Stimulated activated CD8-positive, alpha-beta memory T cell treated with anti-CD3 and anti-CD28 coated beads, Interleukin-2, amount 100 ng/mL, for 1 hour (primary cell): Measurements from ENCODE around the gene C2orf68.
"Not testable (repeated sequence)": the region's sequence is repeated elsewhere in the genome, so short reads cannot be mapped to it uniquely, and the experiment has no call there.

Experiments used
- DNase-seq, 2 donors: peaks; one replicate each; pipeline ENCODE4 v3.0.0-alpha.2; 2020; ENCODE audit warnings: low read depth in 2 of 2

C2orf68 gene

DNA sequence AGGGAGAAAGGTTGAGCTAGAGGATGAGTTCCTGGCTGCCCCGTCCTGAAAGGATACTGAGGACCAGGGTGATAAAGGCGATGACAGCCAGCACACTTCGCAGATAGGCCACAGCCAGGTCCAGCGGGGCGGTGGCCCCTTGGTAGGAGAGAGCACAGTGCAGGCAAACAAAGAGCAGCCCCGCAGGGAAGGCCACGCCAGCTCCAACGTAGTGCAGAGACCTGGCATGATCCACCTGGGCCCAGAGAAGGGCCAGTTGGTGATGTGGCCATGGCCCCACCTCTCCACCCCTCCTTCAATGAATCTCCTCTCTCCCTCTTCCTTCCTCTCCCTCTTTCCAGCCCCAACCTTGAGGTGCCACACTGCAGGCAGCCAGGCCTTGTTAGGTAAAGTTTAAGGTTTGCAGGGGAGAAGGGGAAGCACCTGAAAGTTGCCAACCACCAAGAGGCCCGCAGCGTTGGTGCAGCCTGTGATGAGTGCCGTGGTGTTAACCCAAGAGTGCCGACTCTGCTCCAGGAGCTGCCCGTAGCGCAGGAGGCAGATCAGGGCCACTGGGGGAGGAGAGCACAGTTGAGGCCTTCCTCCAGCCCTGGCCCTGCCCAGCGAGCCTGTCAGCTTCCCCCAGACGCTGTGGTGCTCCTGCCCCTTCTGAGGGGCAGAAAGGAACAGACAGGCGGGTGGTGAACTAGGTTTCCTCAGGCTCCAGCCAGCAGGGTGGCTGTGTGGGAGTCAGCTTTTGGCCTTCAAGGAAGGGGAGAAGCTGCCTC lies 12.2 kb downstream of the C2orf68 start:
- no peak for DNase-seq

DNA sequence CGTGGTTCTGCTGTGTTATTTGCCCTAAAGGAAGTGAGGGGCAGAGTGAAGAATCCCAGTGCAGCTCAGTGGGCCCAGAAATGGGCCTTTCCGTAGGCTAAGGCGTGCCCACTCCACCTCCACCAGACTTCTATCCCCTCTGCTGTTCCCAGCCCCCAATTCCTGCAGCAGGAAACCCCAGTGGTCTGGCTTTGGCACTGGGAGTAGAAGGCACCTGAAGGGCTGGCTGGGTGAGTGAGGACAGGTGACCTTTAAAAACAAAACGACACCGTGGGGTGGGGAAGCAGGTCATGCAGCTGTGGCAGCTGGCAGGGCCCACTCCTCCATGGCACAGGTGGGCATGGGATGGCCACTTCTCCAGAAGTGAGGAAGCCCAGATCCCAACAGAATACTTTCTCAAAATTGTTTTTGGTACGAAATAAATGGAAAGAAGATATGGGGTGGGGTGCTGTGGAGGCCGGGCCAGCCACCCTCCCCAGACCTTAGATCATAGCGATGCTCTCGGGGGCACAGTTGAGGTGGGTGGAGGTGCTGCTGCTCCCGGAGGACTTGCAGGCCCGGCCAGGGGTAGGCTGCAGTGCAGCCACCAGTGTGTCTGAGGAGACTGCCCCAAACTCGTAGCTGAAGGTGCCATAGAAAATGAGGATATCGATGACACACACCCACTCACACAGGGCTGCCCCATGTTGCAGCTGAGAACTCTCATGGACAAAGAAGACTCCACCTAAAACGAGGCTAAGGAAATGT lies 13.1 kb downstream of the C2orf68 start:
- no peak for DNase-seq

DNA sequence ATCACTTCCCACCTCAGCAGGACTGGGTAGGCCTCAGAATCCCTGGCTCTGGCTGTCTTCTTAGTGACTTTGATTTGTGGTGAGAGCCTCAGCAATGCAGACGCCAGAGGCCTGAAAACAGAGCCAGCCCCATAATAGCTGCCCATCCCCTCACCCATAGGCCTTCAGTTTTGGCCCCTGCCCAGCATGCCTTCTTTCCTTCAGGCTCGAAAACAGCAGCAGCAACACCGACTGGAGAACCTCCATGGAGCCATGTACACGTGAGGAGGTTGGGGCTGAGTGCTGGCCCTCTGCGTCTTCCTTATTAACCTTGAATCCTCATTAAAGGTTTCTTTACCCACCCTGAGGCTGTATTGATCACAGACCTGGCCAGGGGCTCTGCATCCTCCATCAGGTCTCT lies 14.6 kb downstream of the C2orf68 start:
- no peak for DNase-seq

DNA sequence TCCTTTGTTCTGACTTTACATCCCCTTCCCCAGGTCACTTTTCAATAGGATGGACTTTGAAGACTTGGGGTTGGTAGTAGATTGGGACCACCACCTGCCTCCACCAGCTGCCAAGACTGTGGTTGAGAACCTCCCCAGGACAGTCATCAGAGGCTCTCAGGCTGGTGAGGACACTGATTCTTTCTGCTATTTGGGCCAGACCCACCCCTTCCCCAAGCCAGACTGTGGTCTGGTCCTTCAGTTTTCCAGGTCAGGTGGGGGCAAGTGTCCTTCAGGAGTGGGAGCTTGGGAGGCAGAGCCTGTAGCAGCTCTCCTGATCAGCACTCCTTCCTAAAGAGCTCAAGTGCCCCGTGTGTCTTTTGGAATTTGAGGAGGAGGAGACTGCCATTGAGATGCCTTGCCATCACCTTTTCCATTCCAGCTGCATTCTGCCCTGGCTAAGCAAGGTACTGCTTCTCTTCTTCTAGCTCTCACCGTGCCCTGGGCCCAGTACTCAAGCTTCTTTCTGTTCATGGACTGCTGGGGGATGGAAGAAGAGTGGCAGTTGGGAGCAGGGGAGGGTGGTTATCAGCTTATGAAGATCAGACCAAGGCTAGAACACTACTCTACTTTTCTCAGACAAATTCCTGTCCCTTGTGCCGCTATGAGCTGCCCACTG lies 15.3 kb downstream of the C2orf68 start:
- DNase-seq = no peak

DNA sequence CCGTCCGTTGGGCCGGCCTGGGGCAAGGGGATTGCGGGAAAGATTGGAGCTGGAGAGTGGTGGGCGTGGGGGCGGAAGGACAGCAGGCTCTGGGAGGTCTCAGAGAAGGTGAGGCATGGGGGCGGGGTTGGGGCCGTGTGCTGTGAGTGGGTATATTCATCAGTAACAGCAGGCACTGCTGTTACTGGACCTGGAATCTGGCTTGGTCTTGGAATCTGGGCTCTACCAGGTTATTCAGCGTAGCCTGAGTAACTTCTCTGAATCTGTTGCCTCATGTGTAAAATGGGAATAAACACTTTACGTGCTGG lies 15.9 kb downstream of the C2orf68 start:
- DNase-seq = no peak

DNA sequence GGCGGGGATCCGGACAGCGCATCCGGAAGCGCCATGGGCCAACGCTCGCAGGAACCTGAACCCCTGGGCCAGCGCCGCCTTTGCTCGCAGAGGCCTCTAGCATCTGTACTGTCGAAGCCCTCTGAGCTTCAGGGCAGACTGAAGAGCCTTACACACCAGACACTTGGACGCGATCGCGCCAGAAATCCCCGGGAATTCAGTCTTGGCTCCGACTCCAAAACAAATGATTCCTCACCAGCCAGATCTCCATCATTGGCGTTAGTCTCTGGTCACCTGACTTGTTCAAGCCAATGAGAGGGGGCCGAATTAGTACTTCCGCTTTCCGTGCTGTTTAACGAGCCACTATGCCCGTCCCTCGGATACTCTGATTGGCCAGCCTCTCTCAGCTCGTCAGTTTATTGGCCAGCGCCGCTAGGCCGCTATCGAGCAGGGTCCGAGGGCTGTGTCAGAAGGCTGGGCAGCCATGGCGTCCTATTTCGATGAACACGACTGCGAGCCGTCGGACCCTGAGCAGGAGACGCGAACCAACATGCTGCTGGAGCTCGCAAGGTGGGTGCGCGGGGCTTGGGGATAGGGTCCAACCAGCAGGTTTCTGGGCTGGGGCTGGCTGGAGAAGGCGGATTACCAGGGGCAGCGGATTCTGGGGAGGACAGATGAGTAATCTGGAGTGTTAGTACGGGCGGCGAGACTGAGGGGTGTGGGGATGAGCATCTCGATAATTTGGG lies 16.4 kb downstream of the C2orf68 start, which contains the start of gene RNF181:
RNF181 (plus strand) TSS at position 445 of the 725 bp plus-strand sequence; CDS start at position 464, 19 bp downstream.
- DNase-seq = peak; percentile 76 to 81

DNA sequence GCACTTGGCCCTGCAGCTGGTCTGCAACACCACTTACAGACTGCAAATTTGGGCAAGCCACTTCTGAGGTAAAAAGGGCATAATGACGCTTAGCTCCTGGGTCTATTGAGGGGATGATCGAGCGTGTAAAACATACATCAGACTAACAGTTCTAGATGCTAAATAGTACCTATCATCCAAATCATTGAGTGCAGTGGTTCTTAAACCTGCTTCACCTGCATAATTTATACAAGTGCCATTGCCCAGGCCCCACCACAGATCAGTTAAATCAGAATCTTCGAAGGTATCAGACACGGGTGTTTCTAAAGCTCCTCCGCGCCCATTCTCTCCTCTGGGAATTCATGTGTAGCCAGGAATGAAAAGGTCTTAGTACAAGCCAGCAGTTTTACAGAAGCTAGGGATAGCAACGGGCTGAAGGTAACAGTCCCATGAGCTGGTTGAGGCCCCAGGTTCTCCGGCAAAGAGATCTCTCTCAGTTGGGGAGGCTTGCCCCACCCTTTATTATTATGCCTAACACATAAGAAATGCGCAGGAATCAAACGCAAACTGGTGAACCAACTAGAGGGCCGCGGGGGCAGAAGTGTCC lies 17.1 kb downstream of the C2orf68 start:
- no peak for DNase-seq

DNA sequence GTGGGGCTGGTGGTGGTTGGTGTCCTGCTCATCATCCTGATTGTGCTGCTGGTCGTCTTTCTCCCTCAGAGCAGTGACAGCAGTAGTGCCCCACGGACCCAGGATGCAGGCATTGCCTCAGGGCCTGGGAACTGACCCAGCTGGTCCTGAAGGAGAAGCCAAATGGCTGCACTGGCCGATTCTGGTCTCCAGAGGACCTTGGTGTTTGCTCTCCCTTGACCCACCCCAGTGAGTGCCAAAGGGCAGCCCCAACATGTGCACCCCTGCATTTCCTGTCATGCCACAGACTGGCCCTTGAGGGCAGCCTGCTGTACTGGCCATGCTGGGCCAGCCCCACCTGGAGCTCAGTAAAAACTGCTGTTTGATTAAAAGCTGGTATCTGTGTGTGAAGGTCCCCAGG lies 18.8 kb downstream of the C2orf68 start:
- DNase-seq = no peak

DNA sequence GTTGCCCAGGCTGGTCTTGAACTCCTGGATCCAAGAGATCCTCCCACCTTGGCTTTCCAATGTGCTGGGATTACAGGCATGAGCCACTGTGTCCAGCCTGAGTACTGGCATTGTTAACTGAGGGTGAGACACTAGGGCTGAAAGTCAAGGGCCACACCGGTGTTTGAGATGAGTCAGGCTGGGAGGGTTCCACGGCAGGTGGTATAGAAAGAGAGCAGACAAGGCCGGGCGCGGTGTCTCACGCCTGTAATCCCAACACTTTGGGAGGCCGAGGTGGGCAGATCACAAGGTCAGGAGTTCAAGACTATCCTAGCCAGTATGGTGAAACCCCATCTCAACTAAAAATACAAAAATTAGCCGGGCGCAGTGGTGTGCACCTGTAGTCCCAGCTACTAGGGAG lies 19.6 kb downstream of the C2orf68 start:
- not testable (repeated sequence) for DNase-seq

DNA sequence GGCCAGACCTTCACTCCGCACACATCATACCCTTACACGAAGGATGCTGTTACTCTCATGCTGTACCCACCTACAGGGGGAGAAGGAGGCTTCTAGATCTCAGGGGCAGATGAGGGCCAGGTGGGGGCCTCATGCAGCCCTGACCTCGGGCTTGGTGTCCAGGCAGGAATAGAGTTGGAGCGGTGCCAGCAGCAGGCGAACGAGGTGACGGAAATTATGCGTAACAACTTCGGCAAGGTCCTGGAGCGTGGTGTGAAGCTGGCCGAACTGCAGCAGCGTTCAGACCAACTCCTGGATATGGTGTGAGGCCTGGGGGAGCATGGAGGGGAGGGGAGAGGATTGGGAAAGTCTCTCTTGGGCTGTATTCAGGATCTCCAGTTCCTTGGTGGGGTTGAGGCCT lies 20.3 kb downstream of the C2orf68 start:
- no peak for DNase-seq

DNA sequence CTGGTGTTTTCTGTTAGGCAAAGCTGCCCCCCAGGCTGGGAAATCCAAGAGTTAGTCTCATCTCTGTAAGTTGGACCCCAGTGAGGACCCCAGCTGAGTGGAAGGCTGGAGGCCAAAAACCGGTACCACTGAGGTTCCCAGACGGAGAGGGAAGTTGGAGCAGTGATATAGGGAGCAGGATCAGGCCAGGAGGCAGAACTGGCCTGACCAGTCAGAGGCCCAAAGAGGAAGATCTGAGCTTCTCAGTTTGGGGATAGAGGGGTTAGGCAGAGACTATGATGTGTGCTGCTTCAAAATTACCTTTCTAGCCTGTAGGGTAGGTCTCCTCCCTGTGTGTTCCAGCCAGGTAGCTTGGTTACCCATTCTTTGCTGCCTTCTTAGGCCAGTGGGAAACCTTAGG lies 20.9 kb downstream of the C2orf68 start:
- no peak for DNase-seq

DNA sequence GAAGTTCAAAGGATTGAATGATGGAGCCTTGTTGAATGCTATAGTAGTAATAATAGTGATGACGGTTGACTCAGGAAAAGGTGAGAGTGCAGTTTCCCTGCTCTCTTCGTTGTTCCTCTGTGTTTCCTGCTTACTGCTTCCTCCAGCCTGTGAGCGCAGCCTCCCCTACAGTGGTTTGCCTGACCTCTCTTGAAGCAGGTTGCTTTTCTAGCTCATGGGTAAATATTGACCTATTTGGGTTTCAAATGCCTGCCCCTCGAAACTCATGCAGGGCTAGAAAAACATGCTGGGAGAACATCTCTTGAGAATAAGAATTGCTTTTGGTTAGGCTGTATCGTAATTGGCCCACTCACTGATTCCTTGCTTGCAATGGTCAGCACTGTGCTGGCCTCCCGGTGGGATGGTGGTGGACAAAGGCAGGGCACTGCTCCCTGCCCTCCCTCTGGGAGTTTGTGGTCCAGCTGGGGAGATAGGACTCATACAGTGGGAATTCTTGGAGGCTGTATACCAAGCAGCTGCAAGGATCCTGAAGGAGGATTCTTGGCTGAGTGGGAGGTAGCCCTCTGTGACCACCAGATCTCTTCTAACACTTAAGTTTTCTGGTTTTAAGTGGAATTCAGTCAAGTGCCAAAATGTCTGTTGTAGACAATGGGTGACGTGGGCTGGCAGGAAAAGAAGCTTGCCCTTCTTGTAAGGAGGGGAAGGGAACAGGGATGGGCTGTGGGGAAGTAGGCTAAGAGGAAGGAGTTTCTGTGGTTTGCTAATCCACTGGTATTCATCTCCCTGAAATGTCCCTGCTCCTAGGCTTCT lies 21.7 kb downstream of the C2orf68 start:
- no peak for DNase-seq

DNA sequence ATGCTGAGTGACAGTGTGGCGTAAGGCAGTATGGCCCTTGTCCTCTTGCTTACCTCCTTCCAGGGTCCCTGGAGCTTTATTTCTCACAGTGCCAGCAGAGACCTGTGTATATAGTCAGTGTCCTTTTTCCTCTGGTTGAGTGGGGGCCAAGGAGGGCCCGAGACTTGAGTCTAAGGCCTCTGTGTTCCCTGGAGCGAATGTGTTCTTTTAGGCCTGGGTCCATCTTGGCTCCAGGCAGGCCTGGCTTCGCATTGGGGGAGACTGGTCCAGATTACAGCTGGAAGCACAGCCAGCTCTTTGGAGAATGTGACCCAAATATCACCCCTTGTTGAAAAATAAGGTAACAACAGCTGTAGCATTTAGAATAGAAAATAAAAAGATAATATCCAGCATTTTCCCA lies 22.7 kb downstream of the C2orf68 start:
- no peak for DNase-seq

DNA sequence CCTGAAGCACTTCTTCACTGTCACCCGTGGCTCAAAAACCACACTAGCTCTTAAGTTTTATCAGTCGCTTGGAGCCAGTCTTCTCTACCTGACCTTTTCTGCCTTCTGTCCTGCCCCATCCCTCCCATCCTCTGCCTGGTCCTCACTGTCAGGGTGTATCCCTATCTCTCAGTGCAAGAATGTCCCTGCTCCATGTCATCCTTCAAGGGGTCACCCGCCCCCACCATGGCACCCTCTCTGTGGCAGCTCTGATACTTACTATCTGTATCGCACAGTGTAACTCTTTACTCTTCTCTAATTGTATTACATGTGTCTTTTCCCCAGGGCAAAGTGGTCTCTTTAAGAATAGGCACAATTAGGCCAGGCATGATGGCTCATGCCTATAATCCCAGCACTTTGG lies 23.2 kb downstream of the C2orf68 start:
- no peak for DNase-seq

DNA sequence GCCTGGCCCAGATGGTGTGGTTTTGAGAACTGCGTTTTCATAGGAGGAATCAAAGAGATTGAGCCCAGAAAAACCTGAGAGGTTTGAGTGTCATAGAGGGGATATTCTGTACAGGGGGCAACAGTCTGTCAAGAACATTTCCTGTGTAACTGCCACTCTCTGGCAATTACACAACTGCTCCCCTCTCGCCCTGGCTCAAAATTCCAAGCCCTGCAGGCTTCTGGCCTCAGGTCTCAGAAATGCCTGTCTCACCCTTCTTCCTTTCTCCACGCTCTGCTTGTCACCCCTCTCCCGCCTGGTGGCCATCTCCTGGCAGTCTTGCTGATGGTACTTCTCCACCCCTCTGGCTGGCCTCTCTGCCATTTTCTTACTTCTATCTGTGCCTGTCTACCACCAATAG lies 23.6 kb downstream of the C2orf68 start:
- DNase-seq = no peak

DNA sequence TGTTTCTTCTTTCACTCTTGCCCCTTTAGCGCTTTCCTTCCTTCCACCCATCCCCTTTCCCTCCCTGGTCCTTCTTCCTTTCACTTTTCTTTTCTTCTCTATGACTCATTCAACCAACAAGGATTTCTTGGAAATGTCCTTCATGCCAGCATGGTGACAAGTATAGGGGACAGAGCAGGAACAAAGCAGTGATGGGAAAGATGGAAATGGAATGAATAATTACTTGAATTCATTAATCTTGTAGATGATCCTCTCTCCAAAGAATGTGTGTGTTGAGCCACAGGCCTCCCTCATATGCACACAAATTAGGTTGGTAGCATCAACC lies 26.1 kb downstream of the C2orf68 start:
- no peak for DNase-seq

DNA sequence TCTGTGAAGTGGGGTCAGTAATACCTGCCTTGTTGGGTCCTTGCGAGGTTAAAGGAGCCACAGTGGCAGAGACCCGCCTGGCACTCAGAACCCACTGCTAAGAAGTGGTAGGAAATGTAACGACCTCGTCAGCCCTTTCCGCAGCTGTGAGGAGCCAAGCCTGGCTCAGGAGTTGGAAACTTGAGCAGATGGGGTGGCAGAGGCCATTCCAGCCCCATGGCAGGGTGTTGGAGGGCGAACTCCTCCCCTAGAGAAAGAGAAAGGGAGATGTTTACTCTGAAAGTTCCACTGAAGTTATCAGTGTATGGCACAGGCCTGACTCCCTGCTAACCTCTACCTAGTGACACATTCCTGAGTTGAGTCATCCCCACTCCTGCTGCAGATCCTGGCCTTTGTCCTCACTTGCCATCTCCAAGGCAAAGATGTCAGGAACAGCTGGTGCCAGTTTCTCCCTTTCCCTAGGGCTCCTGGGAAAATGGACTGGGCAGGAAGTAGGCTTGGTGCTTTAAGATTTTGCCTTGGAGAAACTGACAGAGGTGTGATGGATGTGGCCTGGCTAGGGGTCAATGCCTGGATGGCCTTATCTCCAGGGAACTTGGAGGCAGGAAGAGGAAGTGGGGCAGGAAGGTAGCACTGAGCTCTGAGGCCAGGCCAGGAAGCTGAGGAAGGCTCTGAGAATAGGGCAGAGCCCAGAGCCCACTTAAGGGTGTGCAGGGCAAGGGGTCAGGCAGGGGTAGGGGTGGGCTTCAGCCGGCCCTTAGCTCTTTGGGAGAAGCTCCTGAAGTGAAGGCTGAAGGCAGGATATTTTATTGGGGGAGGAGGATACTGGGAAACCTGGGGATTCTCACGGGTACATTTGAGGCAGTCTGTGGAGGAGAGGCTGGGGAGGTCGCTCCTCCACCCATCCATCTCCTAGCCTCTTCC lies 26.7 kb downstream of the C2orf68 start:
- DNase-seq = no peak

DNA sequence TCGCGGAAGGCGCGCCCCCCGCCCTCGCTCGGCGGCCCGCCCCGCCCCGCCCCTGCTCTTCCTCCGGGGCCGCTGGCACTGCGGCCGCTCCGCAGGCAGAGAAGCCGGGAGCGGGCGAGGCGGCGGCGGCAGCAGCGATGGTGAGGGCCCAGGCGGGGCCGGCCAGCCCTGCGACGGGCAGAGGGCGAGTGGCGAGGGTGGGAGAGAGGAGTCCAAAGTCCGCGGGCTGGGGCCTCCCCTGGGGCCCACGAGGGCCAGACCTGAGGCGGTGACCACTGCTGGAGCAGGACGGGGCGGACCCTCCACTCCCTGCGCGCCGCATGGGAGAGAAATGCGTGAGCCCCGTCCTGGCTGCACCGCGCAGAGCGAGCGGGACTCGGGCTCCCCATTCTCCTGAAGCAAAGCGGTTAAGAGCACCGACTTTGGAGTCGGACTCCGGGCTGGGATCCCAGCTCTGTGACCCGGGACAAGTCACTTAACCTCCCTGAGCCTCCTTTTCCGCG lies 27.5 kb downstream of the C2orf68 start, which contains the start of gene VAMP5:
VAMP5 (plus strand) TSS at position 78 of the 503 bp plus-strand sequence; CDS start at position 138, 60 bp downstream.
- DNase-seq = no peak

DNA sequence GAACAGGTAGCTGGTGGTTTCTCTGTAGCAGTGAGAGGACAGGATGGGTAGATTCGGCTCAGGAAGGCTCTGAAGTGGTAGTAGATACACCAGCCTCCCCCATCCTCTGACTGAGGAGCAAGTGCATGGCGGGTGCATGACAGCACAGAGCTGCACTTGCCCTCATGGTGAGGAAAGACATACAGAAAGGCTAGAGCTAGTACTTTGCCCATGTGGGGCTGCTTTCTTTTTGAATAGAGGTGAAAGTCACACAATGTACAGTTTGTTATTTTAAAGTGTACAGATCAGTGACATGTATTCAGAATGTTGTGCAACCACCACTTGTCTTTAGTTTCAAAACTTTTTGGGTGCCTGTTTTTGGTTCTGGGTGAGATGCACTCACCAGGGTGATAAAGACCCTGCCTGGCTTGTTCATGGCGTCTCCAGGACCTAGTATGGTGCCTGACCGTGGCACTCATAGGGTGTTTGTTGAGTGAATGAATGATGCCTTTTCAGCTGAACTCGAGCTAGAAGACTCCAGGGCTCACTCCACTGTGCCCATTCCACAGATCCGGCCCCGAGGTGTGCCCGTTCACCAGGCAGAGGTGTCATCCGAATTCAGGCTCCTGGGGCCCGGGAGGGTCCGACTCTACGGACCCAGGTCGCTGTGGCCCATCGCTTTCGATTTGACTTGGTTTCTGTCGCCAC lies 28.1 kb downstream of the C2orf68 start:
- DNase-seq = no peak
